HTERT RPE-1 (cell line): Measurements from ENCODE around the gene CERCAM.

Experiments used
- in situ Hi-C: fragments of 300-500 bp; cut with MboI; formaldehyde crosslinking; loops from 4 replicates; pipeline ENCODE4 v1.14.3; 2020; ENCODE audit warnings: low sequenced_read_pairs

Gene CERCAM

DNA sequence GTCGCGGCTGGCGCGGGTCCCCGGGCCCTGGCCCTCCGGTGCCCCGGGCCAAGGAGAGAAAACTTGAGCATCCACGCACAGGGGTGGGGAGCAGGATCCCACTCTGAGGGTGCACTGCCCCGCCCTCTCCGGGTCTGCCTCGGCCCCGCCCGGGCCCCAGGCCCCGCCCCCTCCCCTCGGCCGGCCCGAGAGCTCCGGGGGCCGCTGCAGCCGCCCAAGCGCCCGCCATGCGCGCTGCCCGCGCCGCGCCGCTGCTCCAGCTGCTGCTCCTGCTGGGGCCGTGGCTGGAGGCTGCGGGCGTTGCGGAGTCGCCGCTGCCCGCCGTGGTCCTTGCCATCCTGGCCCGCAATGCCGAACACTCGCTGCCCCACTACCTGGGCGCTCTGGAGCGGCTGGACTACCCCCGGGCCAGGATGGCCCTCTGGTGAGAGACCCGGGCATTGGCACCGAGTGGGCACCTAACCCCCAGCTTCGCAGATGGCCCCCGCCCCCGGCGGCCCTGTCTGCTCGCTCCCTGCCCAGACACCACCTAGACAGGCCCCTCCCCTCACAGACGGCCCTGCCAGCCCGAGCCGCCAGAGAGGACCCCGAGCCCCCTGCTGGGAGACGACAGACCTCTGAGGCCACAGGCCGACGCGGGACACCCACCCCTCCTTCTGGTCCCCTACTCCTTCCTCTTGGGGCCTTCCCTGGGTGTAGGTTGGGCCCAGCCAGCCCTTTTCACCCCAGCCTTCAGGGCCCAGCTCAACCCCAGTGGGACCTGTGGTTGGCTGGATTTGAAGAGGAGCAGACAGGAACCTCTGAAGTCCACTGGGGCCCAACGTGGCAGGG, at the start of gene CERCAM:
TSS of gene CERCAM (plus strand) at position 207 of the 831 bp plus-strand sequence. CDS start at position 228, 21 bp downstream.
- in situ Hi-C loops = no loop called here

- in situ Hi-C loops = no loop called here
Measured at GRCh38 chr9:128371630-128372117, 49.0 kb upstream of the CERCAM start.

DNA sequence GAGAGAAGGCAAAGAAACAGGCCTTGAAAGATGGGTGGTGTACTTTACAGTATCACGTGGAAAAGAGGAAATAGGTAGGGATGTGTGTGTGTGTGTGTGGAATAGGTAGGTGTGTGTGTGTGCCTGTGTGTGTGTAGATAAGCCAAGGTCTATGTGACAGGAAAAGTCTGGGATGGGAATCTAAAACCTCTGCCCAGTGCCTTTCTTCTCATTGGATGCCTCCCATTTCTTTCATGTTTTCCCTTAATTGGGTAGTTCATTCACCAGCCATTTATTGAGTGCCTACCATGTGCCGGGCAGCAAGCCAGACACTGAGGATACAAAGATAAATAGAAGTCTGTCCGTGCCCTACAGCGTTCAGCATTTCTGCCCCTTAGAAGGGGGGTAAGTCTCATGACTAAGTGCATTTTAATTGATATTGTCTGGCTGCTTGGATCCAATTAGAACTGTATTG, 48.4 kb upstream of the CERCAM start:
- in situ Hi-C loops = no loop called here

DNA sequence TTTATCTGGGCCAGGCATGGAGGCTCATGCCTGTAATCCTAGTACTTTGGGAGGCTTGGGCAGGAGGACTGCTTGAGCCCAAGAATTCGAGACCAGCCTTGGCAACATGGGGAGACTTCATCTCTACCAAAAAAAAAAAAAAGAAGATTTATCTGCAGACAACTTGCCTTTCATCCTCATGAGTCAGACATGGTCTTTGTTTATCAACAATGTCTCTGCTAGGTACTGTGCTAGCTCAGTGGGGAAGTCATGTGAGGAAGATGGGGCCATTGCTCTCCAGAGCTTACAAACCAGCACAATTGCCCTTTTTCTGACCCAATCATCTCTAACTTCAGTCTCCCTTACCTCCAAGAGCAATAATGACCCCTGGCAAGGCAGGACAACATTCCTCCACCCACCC, 47.9 kb upstream of the CERCAM start:
- in situ Hi-C loops = no loop called here

DNA sequence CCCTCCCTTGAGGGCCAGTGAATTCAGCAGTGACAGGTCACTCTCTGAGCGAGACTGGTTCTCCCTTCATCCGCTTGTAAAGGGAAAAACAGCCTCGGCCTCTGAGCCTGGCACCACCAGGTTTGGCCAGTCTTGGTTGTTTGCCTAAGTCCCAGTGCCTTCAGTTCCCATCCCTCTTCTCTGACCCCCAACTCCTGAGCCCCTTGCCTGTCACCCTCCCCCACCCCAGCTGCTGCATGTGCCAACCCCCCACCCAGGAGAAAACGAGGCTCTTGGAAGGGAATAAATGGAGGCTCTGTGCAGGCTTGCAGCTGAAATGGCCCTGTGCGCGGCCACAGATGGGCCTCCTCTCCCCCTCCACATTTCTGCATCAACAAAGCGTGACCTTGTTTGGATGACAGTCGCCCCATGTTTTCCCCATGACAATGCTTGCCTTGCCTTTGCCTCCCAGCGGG, 46.4 kb upstream of the CERCAM start:
- in situ Hi-C loops = no loop called here

DNA sequence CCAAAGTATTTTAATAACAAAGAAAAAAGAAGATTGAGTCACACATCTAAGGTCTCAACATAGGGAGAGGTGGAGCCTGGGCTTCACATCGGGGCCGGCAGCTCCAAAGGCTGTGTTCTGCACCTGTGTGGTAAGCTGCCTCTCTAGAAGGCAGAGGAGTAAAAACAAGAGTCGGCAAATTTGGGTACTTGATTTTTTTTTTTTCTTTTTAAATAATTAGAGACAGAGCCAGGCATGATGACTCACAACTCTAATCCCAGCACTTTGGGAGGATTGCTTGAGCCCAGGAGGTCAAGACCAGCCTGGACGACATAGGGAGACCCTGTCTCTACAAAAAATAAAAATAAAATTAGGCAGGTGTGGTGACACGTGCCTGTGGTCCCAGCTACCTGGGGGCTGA, 44.8 kb upstream of the CERCAM start:
- in situ Hi-C loops = no loop called here

- in situ Hi-C loops = no loop called here
Measured at GRCh38 chr9:128382261-128382660, 38.4 kb upstream of the CERCAM start.

- in situ Hi-C loops = no loop called here
Measured at GRCh38 chr9:128383007-128383753, 37.5 kb upstream of the CERCAM start.

DNA sequence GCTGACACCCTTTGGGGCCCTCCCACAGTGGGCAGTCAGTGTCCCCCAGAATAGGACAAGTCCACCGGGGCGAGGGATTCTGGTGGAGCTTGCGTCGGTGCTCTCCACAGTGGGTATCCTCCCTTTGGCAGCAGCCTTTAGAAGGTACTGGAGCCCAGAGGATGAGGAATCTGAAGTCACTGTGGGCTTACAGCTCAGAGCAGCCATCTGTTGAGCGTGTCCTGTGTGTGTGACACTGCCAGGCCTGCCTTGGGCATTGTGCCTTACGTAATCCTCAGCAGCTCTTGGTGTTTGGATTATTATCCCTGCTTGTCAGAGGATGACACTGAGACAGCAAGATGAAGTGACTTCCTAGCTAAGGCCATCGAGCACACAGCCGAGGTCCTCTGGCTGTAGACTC, 36.9 kb upstream of the CERCAM start:
- in situ Hi-C loops = no loop called here

- in situ Hi-C loops = no loop called here
Measured at GRCh38 chr9:128384801-128385495, 35.7 kb upstream of the CERCAM start.

DNA sequence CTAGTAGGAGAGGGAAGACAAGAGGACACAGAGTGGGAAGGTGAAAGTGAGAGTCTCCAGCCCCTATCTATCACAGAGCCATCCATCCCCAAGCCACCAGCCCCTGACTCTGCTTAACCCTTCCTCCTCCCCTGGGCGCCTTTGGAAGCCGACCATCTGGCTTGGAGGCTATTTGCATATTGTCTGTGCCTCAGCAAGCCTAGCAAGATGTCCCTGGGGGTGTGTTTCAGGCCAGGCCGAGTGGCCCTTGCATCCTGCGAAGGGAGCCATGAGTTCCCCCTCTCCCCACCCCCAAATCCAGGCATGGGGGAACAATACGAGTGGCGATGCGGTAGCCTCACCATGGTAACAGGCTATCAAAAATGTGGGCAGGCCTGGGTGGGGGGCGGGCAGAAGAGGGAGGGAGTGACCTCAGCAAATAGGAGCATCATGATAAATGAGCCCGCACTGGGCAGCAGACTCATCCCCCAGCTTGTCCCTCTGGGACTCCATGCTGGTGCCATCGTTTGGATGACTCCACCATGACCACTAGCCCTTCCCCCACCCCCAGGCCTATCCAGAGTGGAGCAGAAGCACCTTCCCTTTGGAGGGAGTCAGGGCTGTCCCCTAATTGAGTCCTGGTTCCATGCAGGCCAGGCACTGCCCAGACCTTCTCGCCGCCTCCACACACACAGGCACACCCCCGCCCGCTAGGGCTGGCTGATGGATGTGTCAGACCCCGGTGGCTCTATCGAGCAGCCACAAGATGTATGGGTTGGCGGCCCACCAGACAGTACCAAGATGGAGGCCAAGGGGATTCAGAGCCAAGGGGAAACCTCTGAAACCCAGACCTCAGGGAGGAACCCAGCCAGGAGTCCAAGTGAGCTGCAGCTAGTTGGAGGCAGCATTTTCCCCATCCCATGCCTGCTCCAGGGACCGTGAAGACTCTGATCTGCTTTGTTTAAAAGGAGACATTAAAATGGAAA, 34.9 kb upstream of the CERCAM start:
- in situ Hi-C loops = no loop called here

GRCh38 chr9:128388150-128388549, 32.5 kb upstream of the CERCAM start:
- in situ Hi-C loops = no loop called here

- in situ Hi-C loops = no loop called here
Measured at GRCh38 chr9:128389395-128390149, 31.1 kb upstream of the CERCAM start.

DNA sequence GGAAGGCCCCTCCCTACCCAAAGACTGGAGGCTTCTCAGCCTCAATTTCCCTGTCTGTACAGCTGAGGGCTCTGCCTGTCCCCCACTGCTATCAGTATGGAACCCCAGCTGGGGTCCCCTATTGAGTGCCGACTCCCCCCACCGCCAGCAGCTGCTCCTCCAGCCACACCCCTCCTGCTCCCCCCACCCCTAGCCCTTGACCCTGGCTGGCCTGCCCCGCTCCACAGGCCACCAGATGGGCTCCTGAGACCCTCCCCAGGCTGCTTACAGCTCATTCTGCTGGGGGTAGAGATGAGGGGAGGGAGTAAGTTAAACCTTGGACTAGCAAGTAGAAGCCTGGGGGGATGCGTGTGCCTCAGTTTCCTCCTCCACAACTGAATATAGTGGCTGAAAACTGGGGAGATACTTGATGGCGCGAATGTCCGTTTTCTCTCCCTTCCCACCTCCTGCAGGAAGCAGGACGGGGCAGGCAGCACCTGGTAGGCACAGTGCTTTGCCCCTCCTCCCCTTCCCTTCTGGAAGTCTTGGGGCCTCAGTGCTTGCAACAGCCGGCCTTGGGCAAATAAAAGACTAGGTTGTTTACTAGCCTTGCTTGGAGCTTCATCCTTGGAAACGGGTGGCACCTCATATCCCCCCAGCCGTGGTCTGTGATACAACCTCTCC, 30.4 kb upstream of the CERCAM start:
- in situ Hi-C loops = no loop called here

- in situ Hi-C loops = no loop called here
Measured at GRCh38 chr9:128390813-128391711, 29.6 kb upstream of the CERCAM start.

GRCh38 chr9:128391956-128392301, 28.7 kb upstream of the CERCAM start:
- in situ Hi-C loops = no loop called here

- in situ Hi-C loops = no loop called here
Measured at GRCh38 chr9:128392302-128393144, 28.1 kb upstream of the CERCAM start.
